Measurements from ENCODE around the gene CHST4. TPM values are rescaled to one million over a fixed set of nuclear protein-coding genes. Genes with fewer than 3 reads are reported as not detected.
"Not testable (repeated sequence)": the region's sequence is repeated elsewhere in the genome, so short reads cannot be mapped to it uniquely, and the experiment has no call there.

The CHST4 gene
- 0.55 TPM for polyA plus RNA-seq (ENCODE audit: insufficient read length)
- long read RNA-seq, donor 1: 0 reads
- long read RNA-seq, donor 2: 0 reads
- long read RNA-seq, donor 3: 0 reads
- long read RNA-seq, donor 4: 0 reads
- long read RNA-seq, donor 5: 0 reads
- long read RNA-seq, donor 6: 0 reads
- long read RNA-seq, donor 7: 0 reads
- long read RNA-seq, donor 8: 0 reads

GRCh38 chr16:71526111-71526631 lies at the start of gene CHST4:
Gene CHST4 (plus strand): TSS chr16:71526426. CDS start chr16:71536678, 10,252 bp downstream.
- peak; percentile 39 for DNase-seq

GRCh38 chr16:71476457-71477124 lies 49.6 kb upstream of the CHST4 start:
- no peak for DNase-seq

- DNase-seq: no peak
Observed at GRCh38 chr16:71479420-71479819, 46.8 kb upstream of the CHST4 start.

GRCh38 chr16:71480956-71481355 lies 45.3 kb upstream of the CHST4 start:
- no peak for DNase-seq

- DNase-seq: no peak
Observed at GRCh38 chr16:71482569-71482968, 43.7 kb upstream of the CHST4 start.

- peak; percentile 86 for DNase-seq
Observed at GRCh38 chr16:71484006-71484893, 42.0 kb upstream of the CHST4 start.

- DNase-seq: no peak
Observed at GRCh38 chr16:71489122-71489521, 37.1 kb upstream of the CHST4 start, which contains the start of gene ZNF19. Gene ZNF19 (minus strand): TSS chr16:71489324. CDS start chr16:71482114, 7,210 bp downstream.

GRCh38 chr16:71490361-71490760 lies 35.9 kb upstream of the CHST4 start:
- DNase-seq: no peak

- DNase-seq: no peak
Observed at GRCh38 chr16:71491054-71491453, 35.2 kb upstream of the CHST4 start.

- DNase-seq: no peak
Observed at GRCh38 chr16:71492786-71493185, 33.4 kb upstream of the CHST4 start.

GRCh38 chr16:71493213-71493612 lies 33.0 kb upstream of the CHST4 start:
- DNase-seq: no peak

- no peak for DNase-seq
Observed at GRCh38 chr16:71498031-71498430, 28.2 kb upstream of the CHST4 start.

- DNase-seq: peak; percentile 47
Observed at GRCh38 chr16:71499775-71500364, 26.4 kb upstream of the CHST4 start.

GRCh38 chr16:71500964-71501363 lies 25.3 kb upstream of the CHST4 start:
- DNase-seq: no peak

- DNase-seq: peak; percentile 40
Observed at GRCh38 chr16:71501547-71501946, 24.7 kb upstream of the CHST4 start.

GRCh38 chr16:71504051-71504450 lies 22.2 kb upstream of the CHST4 start:
- DNase-seq: not testable (repeated sequence)

- no peak for DNase-seq
Observed at GRCh38 chr16:71504901-71505300, 21.3 kb upstream of the CHST4 start.

- DNase-seq: no peak
Observed at GRCh38 chr16:71507061-71507460, 19.2 kb upstream of the CHST4 start.

GRCh38 chr16:71513302-71513701 lies 12.9 kb upstream of the CHST4 start:
- DNase-seq: no peak

- DNase-seq: no peak
Observed at GRCh38 chr16:71514476-71514875, 11.8 kb upstream of the CHST4 start.

GRCh38 chr16:71515026-71515425 lies 11.2 kb upstream of the CHST4 start:
- DNase-seq: no peak

GRCh38 chr16:71520550-71520949 lies 5.7 kb upstream of the CHST4 start:
- DNase-seq: no peak
